Suppressor macrophage (primary cell): ENCODE measurements around the gene LRGUK.

Source experiments
- DNase-seq, 4 experiments: peaks; one replicate each; pipeline ENCODE4 v3.0.0-alpha.2; 2020 to 2022

Gene LRGUK

DNA sequence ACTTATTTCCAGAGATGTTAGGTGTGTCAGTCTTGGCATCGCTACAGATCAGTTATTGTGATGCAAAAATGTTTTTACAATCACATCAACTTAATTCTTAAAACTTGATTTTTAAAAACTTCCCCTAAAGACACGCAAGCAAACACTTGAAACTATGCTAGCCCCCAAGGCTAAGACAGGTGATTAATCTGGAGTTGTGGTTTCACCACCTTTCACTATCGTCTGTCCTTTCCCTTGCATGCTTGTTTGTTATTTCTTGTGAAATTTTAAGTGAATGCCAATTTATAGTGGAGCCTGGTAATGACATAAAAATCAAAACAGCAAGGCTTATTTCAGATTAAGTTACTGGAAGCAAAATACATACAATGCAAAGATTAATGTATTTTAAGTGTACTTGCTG, 119.2 kb downstream of the LRGUK start:
- no peak for DNase-seq

DNA sequence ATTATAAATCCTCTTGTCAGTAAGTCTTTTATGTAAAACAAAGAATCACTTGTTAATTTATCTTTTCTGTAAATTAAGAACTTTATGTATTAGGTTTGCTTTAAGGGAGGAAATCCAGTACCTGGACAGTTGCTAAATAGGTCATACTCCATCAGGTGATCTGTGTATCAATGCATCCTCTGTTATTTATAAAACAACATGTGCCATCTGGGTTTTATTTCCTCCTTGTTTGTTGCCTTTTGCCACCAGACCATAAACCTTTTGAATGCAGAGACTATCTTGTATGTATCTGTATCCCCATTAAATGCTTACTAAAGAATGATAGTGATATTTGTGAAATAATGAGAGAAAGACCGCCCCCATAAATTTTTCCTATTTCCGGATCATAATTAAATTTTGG, 119.6 kb downstream of the LRGUK start:
- DNase-seq, result no peak

DNA sequence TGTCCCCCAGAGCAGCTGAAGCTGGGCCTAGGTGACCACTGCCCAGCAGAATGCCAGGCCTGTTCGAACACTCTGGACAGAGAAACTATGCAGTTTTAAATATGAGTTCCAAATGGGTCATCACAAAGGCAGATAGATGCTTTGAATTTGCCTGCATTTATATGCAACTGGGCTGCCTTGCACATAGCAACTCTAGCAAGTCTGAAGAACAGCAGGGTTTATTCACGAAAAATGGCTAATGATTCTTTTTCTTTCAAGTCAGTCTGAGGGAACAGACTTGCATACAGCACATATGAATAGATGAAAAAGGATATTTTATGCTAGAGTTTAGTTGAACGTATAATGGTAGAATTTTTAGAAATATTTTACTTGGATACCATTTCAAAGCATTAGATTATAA, 121.1 kb downstream of the LRGUK start:
- no peak for DNase-seq

DNA sequence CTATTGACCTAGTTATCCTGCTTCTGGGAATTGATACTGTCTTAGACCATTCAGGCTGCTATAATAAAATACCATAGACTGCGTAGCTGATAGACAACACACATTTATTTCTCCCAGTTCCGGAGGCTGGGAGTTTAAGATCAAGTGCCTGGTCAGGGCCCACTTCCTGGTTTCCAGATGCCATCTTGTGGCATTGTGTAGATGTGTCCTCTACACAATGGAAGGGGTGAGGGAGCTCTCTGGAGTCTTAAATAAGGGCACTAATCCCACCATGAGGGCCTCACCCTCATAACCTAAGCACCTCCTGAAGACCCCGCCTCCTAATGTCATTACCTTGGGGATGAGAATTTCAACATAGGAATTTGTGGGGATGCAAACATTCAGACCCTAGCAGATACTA, 127.2 kb downstream of the LRGUK start:
- DNase-seq, result peak; percentile 42 to 71 (median 62)

DNA sequence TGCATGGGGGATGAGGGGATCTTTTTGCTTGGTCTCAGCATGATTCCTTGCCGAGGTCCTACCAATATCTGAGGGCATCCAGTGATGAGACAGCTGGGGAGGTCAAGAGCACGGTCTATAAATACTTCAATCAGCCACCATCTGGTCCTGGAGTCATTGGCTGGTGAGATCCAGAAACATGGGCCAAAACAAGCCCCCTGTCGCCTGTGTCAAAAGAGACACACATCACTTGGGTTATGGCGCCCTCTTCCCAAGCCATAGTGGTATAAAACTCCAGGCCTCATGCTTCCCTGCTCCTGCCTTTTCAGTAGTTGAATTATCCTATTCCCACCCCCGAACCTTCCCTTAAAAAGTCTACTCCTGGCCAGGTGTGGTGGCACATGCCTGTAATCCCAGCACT, 128.7 kb downstream of the LRGUK start:
- DNase-seq, result no peak

DNA sequence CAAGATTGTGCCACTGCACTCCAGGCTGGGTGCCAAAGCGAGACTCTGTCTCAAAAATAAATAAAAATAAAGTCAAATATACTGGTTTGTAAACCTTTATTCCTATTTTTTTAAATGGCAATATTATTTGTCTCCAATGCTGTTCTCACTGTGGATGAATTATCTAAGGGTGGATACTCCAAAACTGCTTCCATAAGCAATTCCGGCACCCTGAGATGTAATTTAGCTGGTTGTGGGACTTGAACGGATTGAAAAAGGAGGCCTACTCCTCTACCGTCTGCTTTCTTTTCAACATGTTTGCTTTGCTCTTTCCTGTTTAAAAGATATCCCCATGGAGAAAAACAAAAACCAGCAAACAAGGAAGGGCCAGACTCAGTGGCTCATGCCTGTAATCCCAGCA, 135.2 kb downstream of the LRGUK start:
- DNase-seq, result no peak

DNA sequence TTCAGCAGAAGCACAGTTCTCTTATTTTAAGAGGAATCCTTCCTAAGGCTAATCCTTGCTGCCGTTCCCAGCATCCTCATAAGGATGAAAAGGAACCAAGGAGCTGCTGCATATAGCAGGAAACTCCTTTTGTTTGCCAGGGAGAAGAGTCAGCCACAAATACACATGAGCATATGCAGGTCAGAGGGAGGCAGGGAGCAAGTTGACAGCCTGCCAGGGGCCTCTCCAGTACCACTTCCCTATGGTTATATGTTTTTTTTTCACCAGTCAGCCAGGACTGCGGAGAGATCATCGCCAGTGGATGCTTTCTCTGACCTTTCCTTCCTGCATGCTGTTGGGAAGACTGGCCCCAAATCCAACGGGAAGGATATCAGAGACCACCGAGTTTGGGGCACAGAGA, 149.8 kb downstream of the LRGUK start:
- no peak for DNase-seq

DNA sequence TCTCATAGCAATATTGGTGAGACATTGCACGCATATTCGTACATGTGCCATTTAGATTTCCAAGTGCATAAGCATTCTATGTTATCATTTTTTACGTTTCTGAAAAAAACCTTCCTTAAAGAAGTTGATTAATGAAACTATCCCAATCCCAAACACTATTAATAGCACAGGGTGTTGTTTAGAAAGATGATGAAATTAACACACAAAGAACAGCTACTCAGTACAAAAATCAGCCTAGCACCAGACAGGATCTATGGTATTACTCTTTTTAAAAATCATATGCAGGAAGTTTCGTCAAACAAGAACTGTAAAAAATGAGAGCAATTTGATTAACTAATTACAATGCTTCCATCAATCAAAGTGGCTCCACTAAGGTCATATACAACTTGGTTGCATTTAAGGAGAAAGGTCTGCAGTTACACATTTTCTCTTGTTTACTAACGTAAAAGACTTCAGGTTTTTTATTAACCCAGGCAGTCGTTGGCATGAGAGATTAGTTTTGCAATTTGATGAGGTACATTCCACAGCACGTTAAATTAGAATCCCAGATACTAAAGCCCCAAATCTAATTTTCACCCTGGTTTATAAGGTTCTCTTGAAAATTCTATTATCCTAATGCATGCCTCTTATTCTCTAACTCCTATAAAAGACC, 151.5 kb downstream of the LRGUK start:
- DNase-seq, result no peak

DNA sequence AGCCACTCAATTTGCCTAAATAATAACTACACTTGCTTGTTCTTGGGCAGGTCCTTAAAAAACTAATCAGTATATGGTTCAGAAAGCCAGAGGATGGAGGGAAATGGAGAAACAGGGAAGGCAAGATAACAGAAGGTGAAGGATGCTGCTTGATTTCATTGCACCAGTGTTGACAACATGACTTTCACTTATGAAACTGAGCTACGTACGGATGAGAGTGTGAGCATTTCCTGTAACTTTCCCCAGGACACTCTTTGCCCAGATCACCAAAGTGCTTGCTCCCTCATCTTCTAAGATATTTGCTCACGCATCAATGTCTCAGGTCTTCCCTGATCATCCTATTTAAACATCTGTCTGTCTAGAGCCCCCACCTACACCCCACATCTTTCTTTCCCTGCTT, 152.2 kb downstream of the LRGUK start:
- DNase-seq, result no peak

DNA sequence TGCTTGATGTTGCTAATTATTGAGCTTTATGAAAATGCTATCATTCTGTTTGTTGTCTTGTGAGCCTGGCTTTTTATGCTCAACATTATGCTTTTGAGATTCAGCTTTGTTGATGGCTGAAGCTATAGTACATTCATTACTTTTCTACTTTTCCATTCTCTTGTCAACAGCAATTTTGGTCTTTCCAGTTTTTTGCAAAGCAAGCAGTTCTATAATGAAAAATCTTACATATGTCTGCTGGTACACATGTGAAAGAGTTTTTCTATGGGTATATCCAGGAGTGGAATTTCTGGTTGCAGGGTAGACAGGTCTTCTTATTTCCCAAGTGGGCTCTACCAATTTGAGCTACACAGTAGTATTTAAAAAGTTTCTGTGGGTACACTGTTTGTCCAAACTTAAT, 152.8 kb downstream of the LRGUK start:
- no peak for DNase-seq

DNA sequence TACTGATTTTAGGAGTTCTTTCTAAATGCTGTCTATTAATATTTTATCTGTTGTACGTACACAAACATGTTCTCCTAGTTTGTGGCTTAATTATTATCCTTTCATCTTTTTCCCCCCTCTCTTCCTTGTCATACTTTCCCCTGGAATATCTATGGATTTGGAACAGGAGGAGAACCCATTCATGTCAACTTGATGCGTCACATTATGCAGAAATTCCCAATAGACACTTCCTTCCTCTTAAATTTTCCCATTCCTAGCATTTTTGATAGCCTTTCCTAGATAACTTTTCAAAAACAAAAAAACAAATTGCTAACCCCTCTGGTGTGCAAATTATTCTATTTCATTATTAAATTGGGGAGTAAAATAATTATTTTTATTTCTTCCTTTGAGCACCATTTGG, 153.4 kb downstream of the LRGUK start:
- no peak for DNase-seq

DNA sequence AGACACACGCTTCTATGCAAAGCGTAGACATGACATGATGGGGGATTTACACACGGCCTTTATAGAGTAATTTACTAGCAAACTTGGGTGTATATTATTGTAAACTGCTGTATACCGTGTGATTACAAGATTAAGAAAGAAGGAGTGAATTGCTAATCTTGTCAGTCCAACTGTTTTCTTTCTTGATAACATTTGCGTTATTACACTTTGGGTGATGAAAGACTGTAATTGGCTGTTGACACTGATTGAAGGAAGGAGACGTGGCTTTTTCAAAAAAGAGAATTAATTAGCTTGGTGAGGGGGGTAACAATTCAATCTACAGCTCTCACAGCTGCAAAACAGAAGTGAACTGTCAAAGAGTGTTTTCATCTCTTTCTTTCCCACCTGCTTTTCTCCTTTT, 156.9 kb downstream of the LRGUK start:
- no peak for DNase-seq

DNA sequence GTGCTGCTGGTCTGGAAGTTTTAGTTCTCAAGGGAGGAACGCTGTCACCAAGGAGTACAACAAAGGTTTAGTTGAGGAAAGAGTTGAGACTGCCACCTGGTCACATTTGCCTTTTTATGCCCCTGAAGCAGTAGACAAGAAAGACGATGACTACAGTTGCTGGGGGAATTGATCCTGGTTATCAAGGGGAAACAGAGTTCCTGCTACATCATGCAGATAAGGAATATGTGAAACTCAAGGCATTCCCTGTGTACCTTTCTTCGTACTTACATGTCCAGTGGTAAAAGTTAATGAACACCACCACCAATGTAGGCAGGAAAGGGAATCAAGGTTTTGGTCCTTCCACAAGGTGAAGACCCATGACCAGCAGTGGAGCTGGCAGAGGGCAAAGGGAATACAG, 157.8 kb downstream of the LRGUK start:
- no peak for DNase-seq

DNA sequence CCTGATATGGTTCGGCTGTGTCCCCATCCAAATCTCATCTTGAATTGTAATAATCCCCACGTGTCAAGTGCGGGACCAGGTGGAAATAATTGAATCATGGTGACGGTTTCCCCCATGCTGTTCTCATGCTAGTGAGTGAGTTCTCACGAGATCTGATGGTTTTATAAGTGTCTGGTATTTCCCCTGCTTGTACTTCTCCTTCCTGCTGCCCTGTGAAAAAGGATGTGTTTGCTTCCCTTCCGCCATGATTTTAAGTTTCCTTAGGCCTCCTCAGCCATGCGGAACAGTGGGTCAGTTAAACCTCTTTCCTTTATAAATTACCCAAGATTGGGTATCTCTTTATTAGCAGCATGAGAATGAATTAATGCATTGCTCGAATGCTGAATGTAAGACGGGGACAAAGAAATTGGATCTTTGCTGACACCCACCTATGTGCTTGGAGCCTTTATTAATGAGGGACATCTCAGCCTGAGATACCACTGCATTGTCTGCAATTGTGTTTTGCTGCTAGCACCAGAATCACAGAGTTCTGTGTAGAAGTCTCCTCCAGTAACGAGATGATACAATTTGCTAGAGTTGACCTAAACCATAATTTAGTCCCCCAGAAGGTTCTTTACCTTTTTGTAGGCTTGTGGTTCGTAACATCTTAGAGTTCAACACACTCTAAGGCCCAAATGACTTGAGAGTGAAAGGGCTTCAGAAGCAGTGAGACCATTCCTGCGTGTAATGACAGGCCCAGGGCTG, 160.9 kb downstream of the LRGUK start:
- peak; percentile 8 to 61 (median 29) for DNase-seq

DNA sequence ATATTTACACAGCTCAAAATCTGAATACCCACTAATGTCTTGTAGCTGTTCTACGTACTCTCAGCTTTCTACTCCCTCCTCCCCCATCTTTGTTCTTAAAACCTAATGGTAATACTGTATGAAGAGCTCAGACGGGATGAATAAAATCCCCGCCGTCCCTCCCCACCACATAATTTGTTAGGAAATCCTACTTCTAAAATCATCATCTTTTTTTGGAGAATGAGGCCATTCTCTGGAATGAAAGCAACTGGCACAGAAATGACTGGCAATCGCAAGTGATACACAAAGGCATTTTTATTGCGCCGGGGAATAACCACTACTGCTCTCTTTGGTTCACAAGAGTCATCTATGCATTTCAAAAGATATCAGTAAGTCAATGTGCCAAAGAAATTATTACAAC, 162.3 kb downstream of the LRGUK start:
- DNase-seq, result no peak

DNA sequence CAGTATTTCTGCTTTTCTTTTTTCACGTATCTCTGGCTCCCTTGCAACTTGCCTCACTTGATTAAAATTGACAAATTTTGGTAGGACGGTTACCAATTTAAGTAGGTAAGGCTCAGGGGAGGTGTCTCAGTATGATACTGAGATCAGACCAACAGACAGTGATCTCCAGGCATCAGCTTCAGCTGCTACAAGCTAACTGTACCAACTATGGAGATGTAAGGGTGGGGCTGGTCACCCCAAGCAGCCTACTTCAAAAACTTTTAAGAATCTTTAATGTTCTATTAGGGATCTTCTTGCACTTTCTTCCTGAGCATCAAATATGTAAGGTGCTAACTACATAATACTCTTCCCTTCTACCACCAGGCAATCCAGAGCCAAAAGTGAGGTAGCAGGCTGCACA, 162.7 kb downstream of the LRGUK start:
- no peak for DNase-seq

DNA sequence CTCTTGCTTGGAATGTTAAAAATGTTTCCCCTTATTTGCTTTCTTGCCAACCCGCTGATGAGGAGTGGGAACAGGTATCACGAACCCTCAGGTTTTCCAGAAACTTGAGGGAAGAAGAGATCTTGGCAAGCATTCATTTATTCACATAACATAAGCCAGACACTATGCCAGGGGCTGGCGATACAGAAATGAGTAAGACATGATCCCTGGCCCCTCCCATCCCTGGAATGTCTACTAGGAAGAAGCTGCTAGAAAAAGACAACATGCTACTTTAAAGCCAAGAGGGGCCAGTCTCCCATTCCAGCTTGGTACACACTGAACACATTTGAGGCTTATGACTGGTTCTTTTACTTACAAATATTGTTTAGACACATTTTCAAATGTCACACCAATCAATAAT, 163.1 kb downstream of the LRGUK start:
- DNase-seq, result no peak

DNA sequence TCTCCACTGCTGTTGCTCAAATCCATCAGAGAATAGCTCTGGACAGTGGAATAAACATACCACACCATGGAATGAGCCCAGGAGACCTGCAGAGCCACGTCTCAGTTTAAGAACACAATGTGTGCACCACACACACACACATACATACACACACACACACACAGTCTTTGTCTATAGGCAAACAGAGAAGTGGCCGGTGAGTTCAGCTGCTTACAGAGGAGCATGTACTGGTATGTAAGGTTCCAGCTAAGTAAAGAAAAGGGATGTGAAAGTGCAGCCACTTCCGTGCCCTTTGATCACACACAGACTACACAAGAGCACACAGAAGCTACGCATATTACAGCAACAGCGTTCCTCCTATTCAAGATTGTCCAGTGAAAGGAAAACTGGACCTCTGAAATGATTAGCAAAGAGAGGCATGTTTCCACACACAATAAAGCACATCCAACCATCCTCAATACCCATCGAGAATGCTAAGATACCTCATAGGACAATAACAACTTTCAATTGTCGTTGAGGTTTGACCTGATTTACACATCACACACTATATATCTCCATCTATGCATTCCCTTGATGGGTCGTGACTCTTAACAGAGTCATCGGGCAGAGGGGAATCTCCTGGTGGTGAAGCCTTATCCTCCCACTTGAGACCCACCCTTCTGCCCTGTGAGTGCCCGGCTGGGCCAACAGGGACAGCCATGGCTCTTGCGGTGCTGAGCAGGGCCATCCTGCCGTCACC, 166.0 kb downstream of the LRGUK start:
- DNase-seq, result peak; percentile 82 to 93 (median 90)

DNA sequence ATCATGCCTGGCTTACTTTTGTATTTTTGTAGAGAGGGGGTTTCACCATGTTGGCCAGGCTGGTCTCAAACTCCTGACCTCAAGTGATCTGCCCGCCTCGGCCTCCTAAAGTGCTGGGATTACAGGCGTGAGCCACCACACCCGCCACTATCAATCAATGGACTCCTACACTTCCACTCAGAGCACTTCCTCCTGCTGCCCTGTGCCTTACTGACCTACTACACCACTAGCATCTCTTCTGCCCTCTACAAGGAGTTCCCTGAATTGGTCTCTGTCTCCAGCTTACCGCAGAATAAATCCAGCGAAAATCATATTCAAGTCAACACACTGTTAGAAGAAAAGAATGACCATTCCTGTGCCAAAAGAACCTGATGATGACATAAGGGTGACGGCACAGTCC, 168.8 kb downstream of the LRGUK start:
- DNase-seq, result peak in 1 of 4 experiments; percentile 7

DNA sequence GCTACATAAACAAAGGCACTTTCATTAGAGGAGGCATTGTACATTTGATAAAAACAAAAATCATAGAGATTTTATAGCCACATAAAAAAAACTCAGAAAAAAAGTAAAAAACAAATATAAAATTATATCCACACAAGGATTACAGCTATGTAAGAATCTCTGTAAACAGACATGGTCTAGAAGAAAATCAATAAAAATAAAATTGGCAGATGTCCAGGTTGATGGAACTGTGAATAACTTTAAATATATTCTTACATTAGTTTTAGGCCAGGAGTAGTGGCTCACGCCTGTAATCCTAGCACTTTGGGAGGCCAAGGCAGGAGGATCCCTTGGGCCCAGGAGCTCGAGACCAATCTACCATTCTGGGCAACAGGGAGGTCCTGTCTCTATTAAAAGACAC, 170.3 kb downstream of the LRGUK start:
- no peak for DNase-seq

DNA sequence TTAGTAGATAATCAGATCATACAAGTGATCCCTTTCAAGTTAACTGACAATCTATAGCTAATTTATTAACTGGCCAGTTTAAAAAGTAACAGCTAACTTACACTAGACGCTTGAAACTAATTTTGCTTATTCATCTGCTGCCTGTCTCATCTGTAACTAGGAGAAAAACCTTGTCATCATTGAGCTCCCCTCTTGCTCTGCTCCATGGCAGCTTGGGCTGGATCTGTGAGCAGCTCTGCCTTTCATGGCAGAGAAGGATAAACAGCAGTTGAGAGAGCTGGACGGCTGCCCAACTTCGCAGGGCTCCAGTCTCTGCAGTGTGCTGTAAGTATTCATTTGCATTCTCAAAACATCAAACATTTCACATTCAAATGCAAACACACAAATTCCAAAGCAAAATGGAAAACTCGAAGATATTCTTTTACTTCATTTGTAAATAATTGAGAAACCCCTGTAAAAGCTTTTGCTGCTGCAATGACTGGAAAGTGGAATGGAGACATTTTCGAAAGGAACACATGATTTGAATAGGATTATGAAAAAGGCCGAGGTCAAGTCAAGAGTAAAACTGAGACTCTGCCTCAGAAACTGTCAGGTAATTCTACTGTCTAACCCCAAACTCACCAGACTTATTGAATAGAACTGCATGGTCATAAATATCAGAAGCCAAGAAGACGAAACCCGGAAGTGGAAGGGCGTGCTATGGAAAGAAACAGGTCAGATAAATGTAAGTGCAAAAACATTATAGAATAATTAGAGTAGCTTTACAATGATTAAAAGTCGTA, 172.0 kb downstream of the LRGUK start:
- no peak for DNase-seq

DNA sequence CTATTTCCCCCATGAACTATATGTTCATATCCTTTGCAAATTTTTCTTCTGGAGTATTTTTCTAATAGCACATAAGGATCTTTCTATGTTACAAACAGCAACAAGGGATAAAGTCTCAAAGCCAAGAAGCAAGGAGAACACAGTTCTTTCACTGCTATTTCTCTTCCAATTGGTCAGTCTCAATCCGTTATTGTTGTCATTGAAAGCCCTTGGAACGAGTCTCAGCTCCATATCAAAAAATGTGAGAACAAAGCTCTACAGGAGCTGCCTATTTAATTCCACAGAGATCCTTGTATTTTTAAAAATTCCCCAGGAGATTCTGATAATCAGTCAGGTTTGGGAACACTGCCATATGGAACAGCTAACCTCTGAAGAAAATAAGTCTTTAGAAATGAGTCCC, 173.8 kb downstream of the LRGUK start:
- no peak for DNase-seq

DNA sequence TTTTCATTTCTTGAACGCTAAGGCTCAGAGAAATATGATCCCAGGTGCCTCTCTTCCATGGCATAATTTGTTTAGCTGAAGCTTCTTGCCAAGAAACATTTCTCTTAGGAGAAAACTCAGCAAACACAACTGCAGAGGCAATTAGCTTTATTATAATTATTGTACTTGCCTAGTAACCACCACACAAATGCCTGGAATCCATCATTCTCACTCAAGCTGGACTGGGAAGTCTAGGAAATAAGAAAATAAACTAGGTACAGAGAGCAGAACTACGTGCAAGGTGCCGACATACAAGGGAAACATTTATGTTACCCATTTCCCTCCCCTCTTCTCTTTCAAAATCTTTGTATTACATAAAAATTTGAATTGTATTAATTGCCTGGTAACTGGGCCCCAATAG, 174.5 kb downstream of the LRGUK start:
- DNase-seq, result no peak
